Neural progenitor cell (in vitro differentiated cells): ENCODE measurements around the gene KDM4B.

Source experiments
- CTCF ChIP-seq: fragments of 200-600 bp; sonication (generic); IDR thresholded peaks from 2 replicates; pipeline ENCODE4 v1.5.1; 2017; ENCODE audit warnings: antibody characterized with exemption, mild to moderate bottlenecking
- EZH2 ChIP-seq: fragments of 200-600 bp; sonication (generic); IDR thresholded peaks from 2 replicates; pipeline ENCODE4 v1.6.1; 2017; ENCODE audit warnings: antibody characterized with exemption, mild to moderate bottlenecking, moderate library complexity

GRCh38 chr19:5041913-5042187, 72.9 kb downstream of the KDM4B start:
- TF ChIP-seq CTCF (no peak), EZH2 (no peak)
